SK-N-SH treated with all-trans-retinoic acid at 6 μM for 48 hours (cell line): Measurements from ENCODE around the gene HERC4.

ENCODE experiments used
- ATAC-seq: fragments of 200-7000 bp; cut with Tn5 transposase; 3 replicates; pipeline ENCODE4 v1.9.1; 2020; ENCODE audit warnings: mild to moderate bottlenecking, moderate library complexity
- BACH2 ChIP-seq: fragments of 250-450 bp; sonication (Bioruptor Pico); IDR thresholded peaks from 2 replicates; pipeline ENCODE4 v1.9.0; 2021; ENCODE audit warnings: mild to moderate bottlenecking, borderline replicate concordance
- CSDC2 ChIP-seq: fragments of 250-450 bp; sonication (Bioruptor Pico); IDR thresholded peaks from 2 replicates; pipeline ENCODE4 v1.5.0; 2020; ENCODE audit warnings: mild to moderate bottlenecking, moderate library complexity
- OSR1 ChIP-seq: fragments of 250-450 bp; sonication (Bioruptor Pico); IDR thresholded peaks from 2 replicates; pipeline ENCODE4 v1.8.0; 2022; ENCODE audit warnings: moderate library complexity, mild to moderate bottlenecking, inconsistent platforms
- PPARA ChIP-seq: fragments of 250-450 bp; sonication (Bioruptor Pico); IDR thresholded peaks from 2 replicates; pipeline ENCODE4 v1.5.0; 2020; ENCODE audit warnings: mild to moderate bottlenecking, borderline replicate concordance
- RARB ChIP-seq: fragments of 250-450 bp; sonication (Bioruptor Pico); IDR thresholded peaks from 2 replicates; pipeline ENCODE4 v1.8.0; 2021; ENCODE audit warnings: mild to moderate bottlenecking, moderate library complexity
- TCF4 ChIP-seq: fragments of 250-450 bp; sonication (Bioruptor Pico); IDR thresholded peaks from 2 replicates; pipeline ENCODE4 v1.8.0; 2021; ENCODE audit warnings: mild to moderate bottlenecking, moderate library complexity, borderline replicate concordance
- TOX ChIP-seq: fragments of 250-450 bp; sonication (Bioruptor Pico); IDR thresholded peaks from 2 replicates; pipeline ENCODE4 v1.8.0; 2021; ENCODE audit warnings: mild to moderate bottlenecking, moderate library complexity, borderline replicate concordance
- ZC3H10 ChIP-seq: fragments of 250-450 bp; sonication (Bioruptor Pico); IDR thresholded peaks from 2 replicates; pipeline ENCODE4 v1.5.1; 2021; ENCODE audit warnings: mild to moderate bottlenecking, moderate library complexity
- ZFP3 ChIP-seq: fragments of 250-450 bp; sonication (Bioruptor Pico); IDR thresholded peaks from 2 replicates; pipeline ENCODE4 v1.5.0; 2020; ENCODE audit warnings: mild to moderate bottlenecking, moderate library complexity
- ZFP30 ChIP-seq: fragments of 450-650 bp; formaldehyde crosslinking; IDR thresholded peaks from 2 replicates; pipeline ENCODE4 v1.5.0; 2022; ENCODE audit warnings: mild to moderate bottlenecking, moderate library complexity
- ZNF565 ChIP-seq: fragments of 450-650 bp; formaldehyde crosslinking; conservative IDR thresholded peaks from 2 replicates; pipeline ENCODE4 v1.5.0; 2020; ENCODE audit warnings: low read depth, mild to moderate bottlenecking, moderate library complexity
- ZNF70 ChIP-seq: fragments of 450-650 bp; formaldehyde crosslinking; IDR thresholded peaks from 2 replicates; pipeline ENCODE4 v1.5.0; 2020; ENCODE audit warnings: mild to moderate bottlenecking, moderate library complexity
- ZNF8 ChIP-seq: fragments of 450-650 bp; formaldehyde crosslinking; IDR thresholded peaks from 2 replicates; pipeline ENCODE4 v1.5.0; 2020; ENCODE audit warnings: mild to moderate bottlenecking, moderate library complexity
- TF ChIP-seq, protein P1 (sequence below): fragments of 250-450 bp; sonication (Bioruptor Pico); IDR thresholded peaks from 2 replicates; pipeline ENCODE4 v1.5.1; 2020; ENCODE audit warnings: low read depth, mild to moderate bottlenecking, moderate library complexity
- TF ChIP-seq, protein P2 (sequence below): fragments of 250-450 bp; sonication (Bioruptor Pico); IDR thresholded peaks from 2 replicates; pipeline ENCODE4 v1.5.1; 2021; ENCODE audit warnings: mild to moderate bottlenecking, moderate library complexity
- TF ChIP-seq, protein P3 (sequence below): fragments of 250-450 bp; sonication (Bioruptor Pico); IDR thresholded peaks from 2 replicates; pipeline ENCODE4 v1.5.0; 2020; ENCODE audit warnings: mild to moderate bottlenecking, moderate library complexity
- TF ChIP-seq, protein P4 (sequence below): fragments of 250-450 bp; sonication (Bioruptor Pico); IDR thresholded peaks from 2 replicates; pipeline ENCODE4 v1.8.0; 2021; ENCODE audit warnings: low read depth, mild to moderate bottlenecking, moderate library complexity, borderline replicate concordance
- TF ChIP-seq, protein P5 (sequence below): fragments of 250-450 bp; sonication (Bioruptor Pico); IDR thresholded peaks from 2 replicates; pipeline ENCODE4 v1.8.0; 2020; ENCODE audit warnings: mild to moderate bottlenecking, moderate library complexity, borderline replicate concordance

The HERC4 gene

DNA sequence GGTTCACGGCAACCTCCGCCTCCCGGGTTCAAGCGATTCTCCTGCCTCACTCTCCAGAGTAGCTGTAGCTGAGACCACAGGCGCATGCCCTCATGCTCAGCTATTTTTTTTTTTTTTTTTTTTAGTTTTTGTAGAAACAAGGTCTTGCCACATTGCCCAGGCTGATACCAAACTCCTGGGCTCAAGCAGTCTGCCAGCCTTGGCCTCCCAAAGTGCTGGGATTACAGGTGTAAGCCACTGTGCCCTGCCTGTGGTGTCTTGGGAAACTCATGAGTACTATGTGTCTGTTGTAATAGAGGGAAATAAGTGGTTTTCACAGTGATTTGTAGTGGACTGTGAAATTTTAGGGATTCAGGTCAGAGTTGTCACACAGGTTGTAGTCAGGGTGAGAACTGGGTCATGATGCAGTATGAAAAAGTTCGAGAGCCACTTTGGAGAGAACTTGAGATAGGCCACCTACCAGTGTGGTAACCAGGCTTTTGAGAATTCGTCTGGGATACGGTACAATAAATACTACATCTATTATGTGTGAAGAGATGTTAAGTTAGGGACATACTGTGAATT, 160.2 kb downstream of the HERC4 start:
- no peak for ATAC-seq
- TF ChIP-seq, protein P1, sequence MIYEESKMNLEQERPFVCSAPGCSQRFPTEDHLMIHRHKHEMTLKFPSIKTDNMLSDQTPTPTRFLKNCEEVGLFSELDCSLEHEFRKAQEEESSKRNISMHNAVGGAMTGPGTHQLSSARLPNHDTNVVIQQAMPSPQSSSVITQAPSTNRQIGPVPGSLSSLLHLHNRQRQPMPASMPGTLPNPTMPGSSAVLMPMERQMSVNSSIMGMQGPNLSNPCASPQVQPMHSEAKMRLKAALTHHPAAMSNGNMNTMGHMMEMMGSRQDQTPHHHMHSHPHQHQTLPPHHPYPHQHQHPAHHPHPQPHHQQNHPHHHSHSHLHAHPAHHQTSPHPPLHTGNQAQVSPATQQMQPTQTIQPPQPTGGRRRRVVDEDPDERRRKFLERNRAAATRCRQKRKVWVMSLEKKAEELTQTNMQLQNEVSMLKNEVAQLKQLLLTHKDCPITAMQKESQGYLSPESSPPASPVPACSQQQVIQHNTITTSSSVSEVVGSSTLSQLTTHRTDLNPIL (CRISPR knock-in tag): no peak
- no peak for TF ChIP-seq ZFP30 (CRISPR knock-in tag)
- no peak for TF ChIP-seq TCF4 (CRISPR knock-in tag)
- no peak for TF ChIP-seq OSR1 (CRISPR knock-in tag)

DNA sequence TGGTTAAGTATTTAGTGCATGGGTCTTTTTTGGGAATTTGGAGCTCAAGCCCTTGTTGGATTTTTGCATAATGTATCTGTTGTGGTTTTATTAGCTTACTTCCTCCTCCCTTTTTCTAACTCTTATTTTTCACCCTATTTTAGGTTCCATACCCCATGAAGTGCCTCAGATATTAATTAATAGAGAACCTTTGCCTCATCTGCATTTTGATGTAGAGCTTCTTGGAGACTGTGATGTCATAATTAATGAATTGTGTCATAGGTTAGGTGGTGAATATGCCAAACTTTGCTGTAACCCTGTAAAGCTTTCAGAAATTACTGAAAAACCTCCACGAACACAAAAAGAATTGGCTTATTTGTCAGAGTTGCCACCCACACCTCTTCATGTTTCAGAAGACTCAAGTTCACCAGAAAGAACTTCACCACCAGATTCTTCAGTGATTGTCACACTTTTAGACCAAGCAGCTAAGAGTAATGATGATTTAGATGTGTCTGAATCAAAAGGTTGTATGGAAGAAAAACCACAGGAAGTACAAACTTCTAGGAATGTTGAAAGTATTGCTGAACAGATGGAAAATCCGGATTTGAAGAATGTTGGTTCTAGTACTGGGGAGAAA, 162.6 kb downstream of the HERC4 start:
- TF ChIP-seq ZFP3 (CRISPR knock-in tag) (no peak), RARB (CRISPR knock-in tag) (no peak), ZC3H10 (CRISPR knock-in tag) (no peak), OSR1 (CRISPR knock-in tag) (no peak), ZNF70 (CRISPR knock-in tag) (no peak)
- TF ChIP-seq, all 23 proteins: peak for 0
- ATAC-seq: no peak

DNA sequence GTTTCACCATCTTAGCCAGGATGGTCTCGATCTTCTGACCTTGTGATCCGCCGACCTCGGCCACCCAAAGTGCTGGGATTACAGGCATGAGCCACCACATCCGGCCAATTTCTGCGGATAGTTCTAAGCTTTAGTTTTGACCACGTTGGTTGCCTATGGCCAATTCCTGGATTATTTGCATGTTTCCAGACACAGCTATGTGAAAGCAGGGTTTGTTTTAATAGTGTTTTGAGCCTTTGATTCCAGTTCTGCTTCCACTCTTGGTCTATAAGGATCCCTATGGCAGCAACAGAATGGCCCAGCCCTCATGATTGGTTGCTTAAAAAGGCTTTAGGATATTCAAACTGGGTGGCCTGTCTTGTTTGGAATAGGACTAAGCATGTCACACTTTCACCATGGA, 171.5 kb downstream of the HERC4 start:
- TF ChIP-seq, protein P2, sequence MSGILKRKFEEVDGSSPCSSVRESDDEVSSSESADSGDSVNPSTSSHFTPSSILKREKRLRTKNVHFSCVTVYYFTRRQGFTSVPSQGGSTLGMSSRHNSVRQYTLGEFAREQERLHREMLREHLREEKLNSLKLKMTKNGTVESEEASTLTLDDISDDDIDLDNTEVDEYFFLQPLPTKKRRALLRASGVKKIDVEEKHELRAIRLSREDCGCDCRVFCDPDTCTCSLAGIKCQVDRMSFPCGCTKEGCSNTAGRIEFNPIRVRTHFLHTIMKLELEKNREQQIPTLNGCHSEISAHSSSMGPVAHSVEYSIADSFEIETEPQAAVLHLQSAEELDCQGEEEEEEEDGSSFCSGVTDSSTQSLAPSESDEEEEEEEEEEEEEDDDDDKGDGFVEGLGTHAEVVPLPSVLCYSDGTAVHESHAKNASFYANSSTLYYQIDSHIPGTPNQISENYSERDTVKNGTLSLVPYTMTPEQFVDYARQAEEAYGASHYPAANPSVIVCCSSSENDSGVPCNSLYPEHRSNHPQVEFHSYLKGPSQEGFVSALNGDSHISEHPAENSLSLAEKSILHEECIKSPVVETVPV (CRISPR knock-in tag): no peak
- TF ChIP-seq ZNF8 (CRISPR knock-in tag) (no peak), TOX (no peak), RARB (CRISPR knock-in tag) (no peak)
- TF ChIP-seq, all 23 proteins: peak for 0
- ATAC-seq: no peak

DNA sequence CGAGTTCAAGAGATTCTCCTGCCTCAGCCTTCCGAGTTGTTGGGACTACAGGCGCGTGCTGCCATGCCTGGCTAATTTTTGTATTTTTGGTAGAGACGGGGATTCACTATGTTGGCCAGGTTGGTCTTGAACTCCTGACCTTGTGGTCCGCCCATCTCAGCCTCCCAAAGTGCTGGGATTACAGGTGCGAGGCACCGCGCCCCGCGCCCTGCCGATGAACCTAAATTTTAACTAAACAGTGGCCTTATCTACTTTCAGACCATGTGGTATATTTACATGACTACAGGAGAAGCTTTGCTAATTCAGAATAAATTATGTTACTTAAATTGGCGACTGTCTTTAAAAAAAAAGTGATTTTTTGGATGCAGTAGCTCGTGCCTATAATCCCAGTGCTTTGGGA, 181.4 kb downstream of the HERC4 start:
- no peak for ATAC-seq
- TF ChIP-seq CSDC2 (CRISPR knock-in tag) (no peak), TCF4 (CRISPR knock-in tag) (no peak), BACH2 (CRISPR knock-in tag) (no peak), OSR1 (CRISPR knock-in tag) (no peak), ZNF70 (CRISPR knock-in tag) (no peak), ZNF565 (CRISPR knock-in tag) (no peak), TOX (no peak), ZC3H10 (CRISPR knock-in tag) (no peak), PPARA (CRISPR knock-in tag) (no peak)
- TF ChIP-seq, protein P3, sequence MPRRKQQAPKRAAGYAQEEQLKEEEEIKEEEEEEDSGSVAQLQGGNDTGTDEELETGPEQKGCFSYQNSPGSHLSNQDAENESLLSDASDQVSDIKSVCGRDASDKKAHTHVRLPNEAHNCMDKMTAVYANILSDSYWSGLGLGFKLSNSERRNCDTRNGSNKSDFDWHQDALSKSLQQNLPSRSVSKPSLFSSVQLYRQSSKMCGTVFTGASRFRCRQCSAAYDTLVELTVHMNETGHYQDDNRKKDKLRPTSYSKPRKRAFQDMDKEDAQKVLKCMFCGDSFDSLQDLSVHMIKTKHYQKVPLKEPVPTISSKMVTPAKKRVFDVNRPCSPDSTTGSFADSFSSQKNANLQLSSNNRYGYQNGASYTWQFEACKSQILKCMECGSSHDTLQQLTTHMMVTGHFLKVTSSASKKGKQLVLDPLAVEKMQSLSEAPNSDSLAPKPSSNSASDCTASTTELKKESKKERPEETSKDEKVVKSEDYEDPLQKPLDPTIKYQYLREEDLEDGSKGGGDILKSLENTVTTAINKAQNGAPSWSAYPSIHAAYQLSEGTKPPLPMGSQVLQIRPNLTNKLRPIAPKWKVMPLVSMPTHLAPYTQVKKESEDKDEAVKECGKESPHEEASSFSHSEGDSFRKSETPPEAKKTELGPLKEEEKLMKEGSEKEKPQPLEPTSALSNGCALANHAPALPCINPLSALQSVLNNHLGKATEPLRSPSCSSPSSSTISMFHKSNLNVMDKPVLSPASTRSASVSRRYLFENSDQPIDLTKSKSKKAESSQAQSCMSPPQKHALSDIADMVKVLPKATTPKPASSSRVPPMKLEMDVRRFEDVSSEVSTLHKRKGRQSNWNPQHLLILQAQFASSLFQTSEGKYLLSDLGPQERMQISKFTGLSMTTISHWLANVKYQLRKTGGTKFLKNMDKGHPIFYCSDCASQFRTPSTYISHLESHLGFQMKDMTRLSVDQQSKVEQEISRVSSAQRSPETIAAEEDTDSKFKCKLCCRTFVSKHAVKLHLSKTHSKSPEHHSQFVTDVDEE (CRISPR knock-in tag): no peak
- TF ChIP-seq, protein P2 (CRISPR knock-in tag): no peak
- TF ChIP-seq, protein P4, sequence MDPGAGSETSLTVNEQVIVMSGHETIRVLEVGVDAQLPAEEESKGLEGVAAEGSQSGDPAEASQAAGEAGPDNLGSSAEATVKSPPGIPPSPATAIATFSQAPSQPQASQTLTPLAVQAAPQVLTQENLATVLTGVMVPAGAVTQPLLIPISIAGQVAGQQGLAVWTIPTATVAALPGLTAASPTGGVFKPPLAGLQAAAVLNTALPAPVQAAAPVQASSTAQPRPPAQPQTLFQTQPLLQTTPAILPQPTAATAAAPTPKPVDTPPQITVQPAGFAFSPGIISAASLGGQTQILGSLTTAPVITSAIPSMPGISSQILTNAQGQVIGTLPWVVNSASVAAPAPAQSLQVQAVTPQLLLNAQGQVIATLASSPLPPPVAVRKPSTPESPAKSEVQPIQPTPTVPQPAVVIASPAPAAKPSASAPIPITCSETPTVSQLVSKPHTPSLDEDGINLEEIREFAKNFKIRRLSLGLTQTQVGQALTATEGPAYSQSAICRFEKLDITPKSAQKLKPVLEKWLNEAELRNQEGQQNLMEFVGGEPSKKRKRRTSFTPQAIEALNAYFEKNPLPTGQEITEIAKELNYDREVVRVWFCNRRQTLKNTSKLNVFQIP: no peak
- TF ChIP-seq, protein P5, sequence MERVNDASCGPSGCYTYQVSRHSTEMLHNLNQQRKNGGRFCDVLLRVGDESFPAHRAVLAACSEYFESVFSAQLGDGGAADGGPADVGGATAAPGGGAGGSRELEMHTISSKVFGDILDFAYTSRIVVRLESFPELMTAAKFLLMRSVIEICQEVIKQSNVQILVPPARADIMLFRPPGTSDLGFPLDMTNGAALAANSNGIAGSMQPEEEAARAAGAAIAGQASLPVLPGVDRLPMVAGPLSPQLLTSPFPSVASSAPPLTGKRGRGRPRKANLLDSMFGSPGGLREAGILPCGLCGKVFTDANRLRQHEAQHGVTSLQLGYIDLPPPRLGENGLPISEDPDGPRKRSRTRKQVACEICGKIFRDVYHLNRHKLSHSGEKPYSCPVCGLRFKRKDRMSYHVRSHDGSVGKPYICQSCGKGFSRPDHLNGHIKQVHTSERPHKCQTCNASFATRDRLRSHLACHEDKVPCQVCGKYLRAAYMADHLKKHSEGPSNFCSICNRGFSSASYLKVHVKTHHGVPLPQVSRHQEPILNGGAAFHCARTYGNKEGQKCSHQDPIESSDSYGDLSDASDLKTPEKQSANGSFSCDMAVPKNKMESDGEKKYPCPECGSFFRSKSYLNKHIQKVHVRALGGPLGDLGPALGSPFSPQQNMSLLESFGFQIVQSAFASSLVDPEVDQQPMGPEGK: no peak
- TF ChIP-seq, protein P1 (CRISPR knock-in tag): no peak
